ENCODE results near the gene ZC3H12D. TPM values are rescaled to one million over a fixed set of nuclear protein-coding genes. Genes with fewer than 3 reads are reported as not detected.

ZC3H12D gene
- 0.10 to 0.21 TPM (median 0.14 TPM) in 5 replicates for total RNA-seq (2022; extraction: Qiagen RNA extraction; ENCODE audit: low read depth)

GRCh38 chr6:149484733-149485700 is at the start of gene ZC3H12D:
TSS of gene ZC3H12D (minus strand) at chr6:149485014. CDS start at chr6:149474543, 10,471 bp downstream.

GRCh38 chr6:149400050-149400449 is 84.8 kb downstream of the ZC3H12D start, which contains the start of gene SUMO4:
TSS of gene SUMO4 (plus strand) at chr6:149400262. CDS start at chr6:149400392, 130 bp downstream.

Other genes starting within 250 kb of the ZC3H12D start
- 21.7 to 29.5 TPM (median 23.7 TPM) in 5 replicates for gene TAB2, start 167.3 kb downstream of the ZC3H12D start, total RNA-seq (2022; extraction: Qiagen RNA extraction; ENCODE audit: low read depth)
- 0.08 TPM in 1 of 5 replicates, not detected in the others for gene SUMO4, start 84.8 kb downstream of the ZC3H12D start, total RNA-seq (2022; extraction: Qiagen RNA extraction; ENCODE audit: low read depth)
- 14.1 to 24.1 TPM (median 15.9 TPM) in 5 replicates for gene PPIL4, start 61.0 kb upstream of the ZC3H12D start, total RNA-seq (2022; extraction: Qiagen RNA extraction; ENCODE audit: low read depth)
- 23.4 to 30.9 TPM (median 26.4 TPM) in 5 replicates for gene GINM1, start 81.4 kb upstream of the ZC3H12D start, total RNA-seq (2022; extraction: Qiagen RNA extraction; ENCODE audit: low read depth)
- 10.1 to 13.5 TPM (median 10.6 TPM) in 5 replicates for gene KATNA1, start 163.7 kb upstream of the ZC3H12D start, total RNA-seq (2022; extraction: Qiagen RNA extraction; ENCODE audit: low read depth)
- 5.8 to 7.6 TPM (median 7.5 TPM) in 5 replicates for gene LATS1, start 233.1 kb upstream of the ZC3H12D start, total RNA-seq (2022; extraction: Qiagen RNA extraction; ENCODE audit: low read depth)